GM19324 (cell line): ENCODE data around the gene RNU2-1.
"Not testable (repeated sequence)": the region's sequence is repeated elsewhere in the genome, so short reads cannot be mapped to it uniquely, and the experiment has no call there.

ENCODE experiments used
- ATAC-seq: cut with Tn5 transposase; IDR thresholded peaks from one replicate; pipeline ENCODE4 v1.9.1; 2021; ENCODE audit warnings: mild to moderate bottlenecking, moderate library complexity; ENCODE audit not compliant: unreplicated experiment, low FRiP score

The RNU2-1 gene

DNA sequence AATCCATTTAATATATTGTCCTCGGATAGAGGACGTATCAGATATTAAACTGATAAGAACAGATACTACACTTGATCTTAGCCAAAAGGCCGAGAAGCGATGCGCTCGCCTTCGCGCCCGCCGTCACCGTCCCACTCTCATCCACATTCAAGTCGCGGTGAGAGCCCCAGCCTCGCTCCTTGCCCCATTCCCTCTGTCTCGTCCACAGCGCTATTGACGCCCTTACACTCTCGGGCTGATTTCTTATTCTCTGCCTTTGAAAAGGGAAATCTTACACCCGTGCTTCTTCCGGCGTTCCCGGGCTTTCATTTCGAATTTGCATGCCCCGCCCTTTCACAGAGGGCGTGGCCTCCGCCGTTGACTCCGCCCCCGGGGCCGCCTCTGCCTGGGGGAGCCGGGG is at the start of gene RNU2-1:
Gene RNU2-1, minus strand, starts transcription at position 101 of the 400 bp plus-strand sequence.
- not testable (repeated sequence) for ATAC-seq

GRCh38 chr17:43272914-43273313 is 39.1 kb upstream of the RNU2-1 start:
- not testable (repeated sequence) for ATAC-seq

DNA sequence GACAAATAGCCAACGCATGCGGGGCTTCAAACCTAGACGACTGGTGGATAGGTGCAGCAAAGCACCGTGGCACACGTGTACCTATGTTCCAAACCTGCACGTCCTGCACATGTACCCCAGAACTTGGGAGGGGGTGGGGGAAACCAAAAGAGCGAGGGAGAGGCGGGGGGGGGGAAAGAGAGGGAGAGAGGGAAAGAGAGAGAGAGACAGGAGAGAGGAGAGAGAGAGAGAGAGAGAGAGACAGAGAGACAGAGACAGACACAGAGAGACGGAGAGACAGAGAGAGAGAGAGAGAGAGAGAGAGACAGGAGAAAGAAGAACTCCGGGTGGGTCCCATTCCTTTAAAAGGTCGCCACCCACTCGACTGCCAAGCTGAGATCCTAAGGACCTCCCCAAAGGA is 38.7 kb upstream of the RNU2-1 start:
- not testable (repeated sequence) for ATAC-seq

DNA sequence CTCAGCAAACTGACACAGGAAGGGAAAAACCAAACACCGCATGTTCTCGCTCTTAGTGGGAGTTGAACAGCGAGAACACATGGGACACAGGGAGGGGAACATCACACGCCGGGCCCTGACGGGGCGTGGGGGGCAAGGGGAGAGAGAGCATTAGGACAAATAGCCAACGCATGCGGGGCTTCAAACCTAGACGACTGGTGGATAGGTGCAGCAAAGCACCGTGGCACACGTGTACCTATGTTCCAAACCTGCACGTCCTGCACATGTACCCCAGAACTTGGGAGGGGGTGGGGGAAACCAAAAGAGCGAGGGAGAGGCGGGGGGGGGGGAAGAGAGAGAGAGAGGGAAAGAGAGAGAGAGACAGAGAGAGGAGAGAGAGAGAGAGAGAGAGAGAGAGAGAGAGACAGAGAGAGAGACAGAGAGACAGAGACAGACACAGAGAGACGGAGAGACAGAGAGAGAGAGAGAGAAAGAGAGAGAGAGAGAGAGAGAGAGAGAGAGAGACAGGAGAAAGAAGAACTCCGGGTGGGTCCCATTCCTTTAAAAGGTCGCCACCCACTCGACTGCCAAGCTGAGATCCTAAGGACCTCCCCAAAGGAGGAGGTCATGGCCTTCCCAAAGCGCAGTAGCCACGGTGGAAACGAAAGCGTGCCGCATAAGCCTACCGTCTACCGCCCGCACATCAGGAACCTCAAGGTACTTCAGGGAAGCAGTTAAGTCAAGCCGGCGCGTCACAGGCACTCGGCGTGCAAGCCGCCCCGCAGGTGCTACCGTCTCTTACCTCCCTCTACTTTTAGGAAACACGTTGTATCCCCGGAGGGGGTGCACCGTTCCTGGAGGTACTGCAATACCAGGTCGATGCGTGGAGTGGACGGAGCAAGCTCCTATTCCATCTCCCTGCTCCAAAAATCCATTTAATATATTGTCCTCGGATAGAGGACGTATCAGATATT is 37.1 kb upstream of the RNU2-1 start:
- ATAC-seq = not testable (repeated sequence)

GRCh38 chr17:43246456-43246855 is 12.7 kb upstream of the RNU2-1 start:
- ATAC-seq = not testable (repeated sequence)

DNA sequence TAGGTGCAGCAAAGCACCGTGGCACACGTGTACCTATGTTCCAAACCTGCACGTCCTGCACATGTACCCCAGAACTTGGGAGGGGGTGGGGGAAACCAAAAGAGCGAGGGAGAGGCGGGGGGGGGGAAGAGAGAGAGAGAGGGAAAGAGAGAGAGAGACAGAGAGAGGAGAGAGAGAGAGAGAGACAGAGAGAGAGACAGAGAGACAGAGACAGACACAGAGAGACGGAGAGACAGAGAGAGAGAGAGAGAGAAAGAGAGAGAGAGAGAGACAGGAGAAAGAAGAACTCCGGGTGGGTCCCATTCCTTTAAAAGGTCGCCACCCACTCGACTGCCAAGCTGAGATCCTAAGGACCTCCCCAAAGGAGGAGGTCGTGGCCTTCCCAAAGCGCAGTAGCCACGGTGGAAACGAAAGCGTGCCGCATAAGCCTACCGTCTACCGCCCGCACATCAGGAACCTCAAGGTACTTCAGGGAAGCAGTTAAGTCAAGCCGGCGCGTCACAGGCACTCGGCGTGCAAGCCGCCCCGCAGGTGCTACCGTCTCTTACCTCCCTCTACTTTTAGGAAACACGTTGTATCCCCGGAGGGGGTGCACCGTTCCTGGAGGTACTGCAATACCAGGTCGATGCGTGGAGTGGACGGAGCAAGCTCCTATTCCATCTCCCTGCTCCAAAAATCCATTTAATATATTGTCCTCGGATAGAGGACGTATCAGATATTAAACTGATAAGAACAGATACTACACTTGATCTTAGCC is 7.0 kb upstream of the RNU2-1 start:
- not testable (repeated sequence) for ATAC-seq

GRCh38 chr17:43239597-43239996 is 5.8 kb upstream of the RNU2-1 start:
- ATAC-seq = not testable (repeated sequence)

DNA sequence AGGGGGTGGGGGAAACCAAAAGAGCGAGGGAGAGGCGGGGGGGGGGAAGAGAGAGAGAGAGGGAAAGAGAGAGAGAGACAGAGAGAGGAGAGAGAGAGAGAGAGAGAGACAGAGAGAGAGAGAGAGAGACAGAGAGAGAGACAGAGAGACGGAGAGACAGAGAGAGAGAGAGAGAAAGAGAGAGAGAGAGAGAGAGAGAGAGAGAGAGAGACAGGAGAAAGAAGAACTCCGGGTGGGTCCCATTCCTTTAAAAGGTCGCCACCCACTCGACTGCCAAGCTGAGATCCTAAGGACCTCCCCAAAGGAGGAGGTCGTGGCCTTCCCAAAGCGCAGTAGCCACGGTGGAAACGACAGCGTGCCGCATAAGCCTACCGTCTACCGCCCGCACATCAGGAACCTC is 514 bp downstream of the RNU2-1 start:
- not testable (repeated sequence) for ATAC-seq

GRCh38 chr17:43232021-43232699 is 1.6 kb downstream of the RNU2-1 start:
- not testable (repeated sequence) for ATAC-seq

DNA sequence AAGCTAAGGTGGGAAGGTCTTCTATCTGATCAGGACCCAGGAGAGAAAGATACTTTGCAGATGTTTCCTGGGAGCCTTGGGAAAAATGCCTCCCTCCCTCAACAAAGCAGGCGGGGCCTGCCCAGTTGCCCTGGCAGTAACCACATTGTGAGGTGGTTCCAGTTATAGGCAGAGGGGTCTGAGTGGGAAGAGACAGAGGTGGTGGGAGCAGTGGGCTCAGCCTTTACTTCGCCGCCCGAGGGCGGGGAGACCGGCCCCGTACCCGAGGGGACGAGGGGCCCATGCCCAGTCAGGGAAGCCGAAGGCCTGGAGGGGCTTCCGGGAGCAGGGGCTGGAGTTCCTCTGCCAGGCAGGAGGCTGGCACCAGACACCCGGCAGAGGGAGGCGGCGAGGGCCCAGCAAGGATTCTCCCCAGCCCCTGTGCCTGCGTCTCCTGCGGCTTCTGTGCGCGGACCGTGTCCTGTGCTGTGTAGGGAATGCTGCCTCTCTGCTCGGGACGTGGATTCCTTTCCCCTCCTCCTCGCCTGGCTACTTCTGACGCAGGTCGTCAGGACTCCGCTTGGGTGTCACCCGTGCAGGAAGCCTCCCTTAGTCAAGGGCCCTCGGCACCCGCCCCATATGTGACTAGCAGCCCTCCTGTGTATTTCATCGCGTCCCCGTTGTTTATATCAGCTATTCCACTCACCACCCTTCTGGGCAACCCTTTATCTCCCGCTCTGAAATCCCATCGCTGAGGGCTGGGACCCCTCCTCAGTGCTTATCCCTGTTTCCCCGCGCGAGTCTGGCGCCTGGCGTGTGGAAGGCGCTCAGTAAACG is 2.4 kb downstream of the RNU2-1 start:
- ATAC-seq = not testable (repeated sequence)

DNA sequence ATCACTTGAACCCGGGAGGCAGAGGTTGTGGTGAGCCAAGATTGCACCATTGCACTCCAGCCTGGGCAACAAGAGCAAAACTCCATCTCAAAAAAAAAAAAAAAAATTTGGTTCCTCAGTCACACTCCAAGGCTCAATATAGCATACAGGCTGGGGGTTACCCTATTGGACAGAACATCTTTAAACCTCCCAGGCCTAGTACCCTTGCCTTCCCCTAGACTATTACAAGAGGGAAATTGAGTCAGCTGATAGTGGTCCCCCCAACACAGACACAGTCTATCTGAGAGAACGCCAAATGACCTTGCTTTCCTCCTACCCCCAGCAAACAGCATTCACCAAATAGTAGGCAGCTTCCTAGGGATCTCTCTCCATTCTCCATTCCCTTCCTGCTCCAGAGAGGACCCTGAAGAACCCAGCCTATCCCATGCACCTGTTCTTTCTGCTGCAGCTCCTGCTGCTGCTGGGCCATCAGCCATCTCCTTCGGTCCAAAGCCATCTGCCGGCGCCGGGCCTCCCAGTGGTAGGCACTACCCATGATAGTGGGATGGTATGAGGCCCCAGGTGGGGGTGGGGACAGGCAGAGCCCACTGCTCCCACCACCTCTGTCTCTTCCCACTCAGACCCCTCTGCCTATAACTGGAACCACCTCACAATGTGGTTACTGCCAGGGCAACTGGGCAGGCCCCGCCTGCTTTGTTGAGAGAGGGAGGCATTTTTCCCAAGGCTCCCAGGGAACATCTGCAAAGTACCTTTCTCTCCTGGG is 5.6 kb downstream of the RNU2-1 start, which contains the start of gene CCDC200:
Gene CCDC200, minus strand, starts transcription at position 604 of the 763 bp plus-strand sequence. Its CDS starts 69 bp downstream, at position 535.
- not testable (repeated sequence) for ATAC-seq

- no peak for ATAC-seq
Observed at GRCh38 chr17:43226393-43226792, 7.4 kb downstream of the RNU2-1 start.

DNA sequence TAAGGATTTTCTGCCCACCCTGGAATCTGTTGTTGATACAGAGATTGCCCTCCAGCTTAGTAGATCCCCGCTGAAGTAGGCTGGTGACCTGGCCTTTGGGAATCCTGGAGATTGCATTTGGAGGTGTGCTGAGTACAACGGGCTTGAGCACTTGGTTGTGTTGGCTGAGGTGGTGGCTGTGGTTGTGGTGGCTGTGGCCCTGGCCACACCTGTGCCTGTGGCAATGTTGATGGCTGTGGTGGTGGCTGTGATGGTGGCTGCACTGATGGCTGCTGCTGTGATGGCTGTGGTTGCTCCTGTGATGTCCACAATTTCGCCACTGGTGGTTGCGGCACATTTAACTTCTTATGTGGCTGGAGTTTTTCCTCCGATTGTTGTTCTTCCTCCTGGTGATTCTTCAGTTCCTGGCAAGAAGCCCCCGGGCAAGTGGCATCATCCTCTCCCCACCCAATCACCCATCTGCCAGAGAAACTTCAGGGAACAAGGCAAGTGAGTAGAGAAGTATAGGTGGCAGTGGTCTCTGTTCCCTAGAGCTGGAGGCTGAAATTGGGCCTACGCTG is 9.6 kb downstream of the RNU2-1 start:
- no peak for ATAC-seq

DNA sequence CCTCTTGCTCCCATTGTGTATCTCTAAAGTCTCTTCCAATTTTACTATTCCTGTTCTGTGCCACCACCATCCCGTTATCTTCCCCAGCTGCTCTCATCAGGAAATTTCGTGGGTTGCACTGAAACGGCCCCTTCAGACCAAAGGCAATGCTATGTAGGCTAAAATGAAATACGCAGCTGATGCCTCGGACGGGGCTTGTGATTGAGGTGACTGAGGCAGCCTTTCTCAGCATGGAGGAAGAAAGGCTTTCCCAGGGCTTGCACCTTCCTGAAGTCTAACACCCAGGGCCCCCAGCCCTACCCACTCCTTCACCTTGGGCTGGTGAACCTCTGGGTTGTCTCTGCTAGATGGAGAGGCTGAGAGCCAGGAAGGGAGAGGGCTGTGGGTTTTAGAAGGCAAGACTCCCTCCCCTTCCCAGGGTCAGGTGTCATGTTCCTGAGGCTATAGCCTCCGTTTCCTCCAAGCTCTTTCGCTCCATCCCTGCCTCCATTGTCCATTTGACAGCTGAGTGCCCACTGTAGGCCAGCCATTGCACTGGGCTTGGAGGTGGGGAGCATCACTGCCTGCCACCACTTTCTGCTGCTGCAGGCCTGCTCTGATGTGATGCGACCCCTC is 13.2 kb downstream of the RNU2-1 start:
- no peak for ATAC-seq

- no peak for ATAC-seq
Observed at GRCh38 chr17:43219746-43220380, 13.9 kb downstream of the RNU2-1 start.

DNA sequence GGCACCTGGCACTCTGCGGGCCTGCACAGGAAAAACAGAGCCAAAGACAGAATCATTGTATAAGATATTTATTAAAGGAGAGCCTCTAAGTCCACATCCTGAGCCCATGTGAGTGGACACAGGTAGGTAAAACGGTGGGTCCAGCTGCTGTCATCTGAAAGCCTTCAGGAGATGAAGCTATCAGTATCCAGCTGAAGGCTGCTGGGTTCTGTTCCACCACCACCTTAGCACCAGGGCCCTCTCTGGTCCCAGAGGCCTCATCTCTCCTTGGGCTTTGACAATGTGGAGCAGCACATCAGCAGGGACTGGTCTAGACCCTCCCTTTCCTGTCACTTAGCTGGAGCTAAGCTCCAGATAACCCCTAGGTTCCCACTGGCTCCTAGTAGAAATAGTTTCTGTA is 14.8 kb downstream of the RNU2-1 start:
- no peak for ATAC-seq

DNA sequence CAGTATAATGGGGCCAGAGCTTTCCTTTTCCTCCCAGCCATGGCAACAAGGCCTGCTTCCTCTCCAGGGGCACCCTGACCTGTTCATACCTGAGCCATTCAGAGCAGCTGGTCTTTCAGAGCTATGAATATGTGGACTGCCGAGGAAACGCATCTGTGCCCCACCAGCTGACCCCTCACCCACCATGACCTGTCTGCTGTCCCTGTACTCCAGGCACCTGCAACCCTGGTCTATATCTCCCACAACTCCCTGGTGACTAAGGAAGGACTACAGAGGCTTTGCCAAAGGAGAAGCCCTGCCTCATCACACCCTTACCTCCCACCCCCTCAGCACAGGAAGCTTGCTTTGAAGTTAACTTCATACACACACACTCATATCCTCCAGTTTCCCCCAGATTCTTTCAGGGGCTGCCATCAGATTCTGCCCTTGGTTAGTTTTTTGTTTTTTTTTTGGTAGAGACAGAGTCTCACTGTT is 16.1 kb downstream of the RNU2-1 start:
- ATAC-seq = no peak
